Measurements from ENCODE around the gene POLN. TPM values are rescaled to one million over a fixed set of nuclear protein-coding genes. Genes with fewer than 3 reads are reported as not detected.

POLN gene
- total and polyA plus RNA-seq, 12 donors = 0.69 to 10.6 (median 3.0) TPM

GRCh38 chr4:2071252-2071911 is 170.5 kb downstream of the POLN start:
- DNase-seq = no peak
- TF ChIP-seq POLR2A (IDR thresholded peaks at IDR 0.05) (no peak), CTCF (IDR thresholded peaks at IDR 0.05) (no peak)
- Histone ChIP-seq H3K9me3 (replicated peaks in 1 of 3) (no peaks in the 10 kb centered on the region), H3K27me3 (no peaks in the 10 kb centered on the region), H3K4me3 (no peak overlapping the region), H3K36me3 (replicated peaks in 1 of 2) (no peaks in the 10 kb centered on the region), H3K27ac (no peak overlapping the region), H3K4me1 (replicated peaks in 1 of 2) (peaks cover 0 to 11% of the 10 kb centered on the region in 2 donors)
- intact Hi-C loops (cut with DNase I) = no loop called here
- WGBS, 4 donors = 26 to 61% (median 60%) methylated on average over 9 to 16 of the region's 16 CpGs; no CpG with 5 or more reads in 1 of the 4 donors

- TF ChIP-seq CTCF (IDR thresholded peaks at IDR 0.05) (no peak), POLR2A (IDR thresholded peaks at IDR 0.05) (no peak)
- Histone ChIP-seq H3K36me3 (replicated peaks in 1 of 2) (no peaks in the 10 kb centered on the region), H3K4me3 (no peak overlapping the region), H3K27ac (no peak overlapping the region), H3K27me3 (no peaks in the 10 kb centered on the region), H3K9me3 (replicated peaks in 1 of 3) (no peaks in the 10 kb centered on the region), H3K4me1 (replicated peaks in 1 of 2) (peaks cover 0 to 11% of the 10 kb centered on the region in 2 donors)
- WGBS, 4 donors = 77 to 79% (median 78%) methylated on average over 10 to 22 of the region's 22 CpGs
- no peak for DNase-seq
- intact Hi-C loops (cut with DNase I) = no loop called here
Measured at GRCh38 chr4:2070421-2071251, 171.3 kb downstream of the POLN start.

- no peaks in the 10 kb centered on the region for H3K27me3 ChIP-seq
- 74 to 80% (median 76%) methylated on average over 8 to 14 of the region's 14 CpGs for WGBS, 4 donors
- intact Hi-C loops (cut with DNase I) = no loop called here
- no peak overlapping the region for H3K27ac ChIP-seq
- TF ChIP-seq POLR2A (IDR thresholded peaks at IDR 0.05) = no peak
- no peak for TF ChIP-seq CTCF (IDR thresholded peaks at IDR 0.05)
- H3K36me3 ChIP-seq (replicated peaks in 1 of 2) = no peaks in the 10 kb centered on the region
- no peak overlapping the region for H3K4me3 ChIP-seq
- H3K4me1 ChIP-seq (replicated peaks in 1 of 2) = peaks cover 0 to 11% of the 10 kb centered on the region in 2 donors
- no peaks in the 10 kb centered on the region for H3K9me3 ChIP-seq (replicated peaks in 1 of 3)
- no peak for DNase-seq
Measured at GRCh38 chr4:2069986-2070385, 171.9 kb downstream of the POLN start.

- peaks cover 0 to 11% of the 10 kb centered on the region in 2 donors for H3K4me1 ChIP-seq (replicated peaks in 1 of 2)
- intact Hi-C loops (cut with DNase I) = no loop called here
- 71 to 78% (median 77%) methylated on average over 8 to 17 of the region's 17 CpGs for WGBS, 4 donors
- no peaks in the 10 kb centered on the region for H3K27me3 ChIP-seq
- no peak for DNase-seq
- H3K27ac ChIP-seq = no peak overlapping the region
- H3K36me3 ChIP-seq (replicated peaks in 1 of 2) = no peaks in the 10 kb centered on the region
- TF ChIP-seq POLR2A (IDR thresholded peaks at IDR 0.05) = no peak
- no peak for TF ChIP-seq CTCF (IDR thresholded peaks at IDR 0.05)
- no peaks in the 10 kb centered on the region for H3K9me3 ChIP-seq (replicated peaks in 1 of 3)
- no peak overlapping the region for H3K4me3 ChIP-seq
Measured at GRCh38 chr4:2069161-2069971, 172.6 kb downstream of the POLN start.
